GM18507 (cell line): ENCODE results near the gene LEPR.
A peak's percentile ranks its signal among the peaks of the same experiment; 100 is the strongest.

ENCODE experiments used
- DNase-seq: peaks from one replicate; pipeline ENCODE4 v3.0.0; 2011; ENCODE audit warnings: low read depth; ENCODE audit not compliant: insufficient read length; ENCODE audit errors: extremely low spot score
- FAIRE-seq: peaks from 2 replicates; lab custom pipeline; 2011; peaks lifted over from hg19 to GRCh38; lab: Jason Lieb, UNC

The LEPR gene

DNA sequence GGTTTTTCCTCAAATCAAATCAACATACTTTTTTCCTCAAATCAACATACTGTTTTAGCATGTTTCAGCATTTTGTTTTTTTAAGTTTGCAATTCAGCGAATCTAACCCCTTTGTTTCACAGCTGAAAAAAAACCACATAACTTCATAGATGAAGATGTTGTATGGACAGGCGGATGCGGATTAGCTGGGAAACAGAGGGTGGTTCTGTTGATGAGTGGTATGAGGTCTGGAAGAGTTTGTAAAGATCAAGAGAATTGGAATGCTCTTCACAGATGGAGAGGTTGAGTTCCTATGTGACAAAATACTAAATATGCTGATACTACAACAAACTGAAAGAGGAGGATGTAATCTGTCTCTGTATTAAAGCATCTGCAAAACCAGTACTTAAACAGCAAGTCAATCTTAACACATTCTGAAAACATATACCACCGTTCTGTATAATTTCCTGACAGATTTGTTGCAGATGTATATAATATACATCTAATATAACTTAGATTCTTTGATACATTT is 10.6 kb upstream of the LEPR start:
- FAIRE-seq, result no peak
- no peak for DNase-seq

DNA sequence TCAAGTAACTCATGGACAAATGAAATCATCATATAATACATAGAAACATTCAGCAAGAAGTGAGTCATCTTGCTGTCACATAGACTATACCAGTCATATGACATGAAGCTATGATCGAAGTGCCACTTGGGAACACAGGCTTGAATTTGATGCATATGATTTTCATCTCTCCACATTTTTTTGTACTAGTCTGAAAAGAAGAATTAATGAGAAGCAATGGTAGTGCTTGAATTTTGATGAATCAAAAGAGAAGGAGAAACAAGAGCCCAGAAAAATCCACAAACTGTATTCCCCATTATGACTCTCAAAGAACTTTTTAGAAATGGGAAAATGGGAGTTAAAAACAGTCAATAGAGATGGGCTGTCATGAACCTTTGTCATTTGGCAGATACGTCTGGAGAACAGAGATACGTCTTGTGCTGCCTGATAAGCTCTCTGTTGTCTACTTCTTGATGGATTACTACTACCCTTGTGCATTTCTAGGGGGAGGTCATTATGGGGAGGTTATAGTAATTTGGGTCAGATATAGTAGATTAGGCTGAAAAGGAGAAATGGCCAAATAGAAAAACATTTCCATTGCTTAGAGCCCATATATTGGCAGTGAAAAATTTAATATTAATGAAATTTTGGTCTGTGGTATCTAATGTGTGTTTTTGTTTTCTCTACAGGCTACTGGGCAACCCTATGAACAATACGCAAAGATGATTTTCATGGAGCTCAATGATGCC is 8.0 kb upstream of the LEPR start:
- no peak for FAIRE-seq

DNA sequence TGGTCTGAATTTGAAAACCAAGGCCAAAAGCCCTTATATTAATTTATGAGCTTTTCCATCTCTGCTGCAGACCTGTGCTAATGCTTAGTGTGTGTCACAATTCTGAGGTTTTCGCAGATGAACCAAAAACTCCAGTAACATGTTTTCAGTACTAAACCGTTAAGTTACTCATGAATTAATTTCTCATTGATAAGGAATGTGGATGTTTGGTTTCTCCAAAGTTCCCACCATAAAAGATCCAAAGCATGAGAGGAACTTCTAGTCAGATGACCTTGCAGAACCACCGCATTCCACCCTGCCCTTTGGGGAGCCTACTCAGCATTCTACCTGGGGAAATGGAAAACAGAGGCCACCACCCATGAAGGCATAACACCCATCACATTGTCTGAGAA is 7.5 kb upstream of the LEPR start:
- FAIRE-seq (no peak), DNase-seq (no peak)

More for the DNA sequence above, 8.0 kb upstream of the LEPR start:
- no peak for DNase-seq

DNA sequence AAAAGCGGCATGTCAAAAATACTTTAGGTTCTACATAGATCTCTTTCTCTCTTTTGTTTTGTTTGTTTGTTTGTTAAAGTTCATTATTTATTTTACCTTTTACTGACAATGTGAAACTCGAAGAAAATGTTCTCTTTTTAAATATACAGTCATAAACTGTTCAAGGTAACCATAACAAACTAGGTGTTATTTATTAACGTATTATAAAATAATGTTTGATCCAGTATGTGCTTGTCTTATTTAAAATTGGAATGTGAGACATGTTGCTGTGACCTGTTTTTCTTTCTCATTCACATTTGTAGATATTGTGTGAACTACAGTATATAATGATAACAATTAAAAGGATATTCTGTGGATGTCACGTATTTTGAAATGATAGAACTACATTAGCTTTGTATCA is 5.9 kb upstream of the LEPR start:
- DNase-seq, result no peak
- no peak for FAIRE-seq

DNA sequence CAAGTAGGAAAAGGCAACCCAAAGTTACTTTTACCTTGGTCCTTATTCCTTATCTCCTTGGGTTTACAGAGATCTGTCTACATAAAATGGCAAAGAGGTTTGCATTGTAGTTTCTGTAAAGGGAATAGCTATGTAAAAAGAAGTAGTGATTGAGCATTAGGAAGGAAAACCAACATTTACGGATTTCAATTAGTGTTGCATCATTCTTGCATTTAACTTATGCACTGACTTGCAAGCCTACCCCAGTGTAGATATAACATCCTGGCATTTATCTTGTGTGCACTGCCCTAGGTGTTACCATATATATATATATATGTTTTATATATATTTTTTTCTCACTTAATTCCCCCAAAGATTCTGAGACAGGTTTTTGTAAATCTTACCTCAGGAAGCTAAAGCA is 3.7 kb upstream of the LEPR start:
- no peak for FAIRE-seq
- DNase-seq, result no peak

DNA sequence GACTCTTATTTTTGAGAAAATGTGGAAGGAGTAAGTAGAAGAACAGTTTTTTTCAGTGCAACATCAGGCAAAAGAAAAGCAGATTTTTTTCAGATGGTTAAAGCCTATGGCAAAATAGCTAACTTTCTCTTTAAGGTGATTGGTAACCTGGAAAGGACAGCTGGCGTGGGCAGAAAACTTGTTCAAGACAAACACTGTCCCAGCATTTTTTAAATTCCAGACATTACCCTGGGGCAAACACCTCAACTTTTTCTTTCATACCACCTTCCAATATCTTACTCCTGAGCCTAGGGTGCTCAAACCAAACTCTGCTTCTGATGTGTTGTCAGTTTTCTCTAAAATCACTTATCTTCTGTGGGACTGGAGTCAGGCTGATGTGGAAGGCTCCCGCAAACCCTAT is 2.7 kb upstream of the LEPR start:
- FAIRE-seq (no peak), DNase-seq (no peak)

DNA sequence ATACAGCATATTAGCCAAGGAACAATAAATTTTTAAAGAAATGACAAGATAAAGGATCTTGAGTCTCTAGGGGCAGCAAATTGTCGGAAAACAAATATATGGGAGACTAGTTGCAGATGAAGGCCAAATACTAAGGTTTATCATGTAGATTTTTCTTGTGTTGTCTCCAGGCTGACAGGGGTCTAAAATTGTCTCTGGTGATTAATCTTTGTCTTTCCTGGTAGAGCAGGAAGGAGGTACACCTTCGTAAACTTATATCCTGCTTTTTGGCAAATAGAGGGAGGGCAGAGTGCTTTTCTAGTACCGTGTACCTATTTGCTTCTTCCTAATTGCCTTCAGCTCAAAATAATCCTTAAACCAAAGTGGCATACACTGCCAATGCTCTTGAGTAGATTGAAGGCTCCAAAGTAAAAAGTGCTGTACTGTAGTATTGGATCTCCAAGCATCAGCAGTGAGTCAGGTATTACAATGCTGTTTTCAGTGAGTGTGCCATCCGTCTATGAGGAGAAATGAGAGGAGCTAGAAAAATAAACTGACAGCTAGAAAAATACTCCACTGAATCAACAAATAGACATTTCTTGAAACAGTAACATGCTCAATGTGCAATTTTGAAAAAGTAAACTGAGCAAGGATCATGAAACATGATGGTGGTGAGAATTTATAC is 1.8 kb upstream of the LEPR start:
- no peak for FAIRE-seq

DNA sequence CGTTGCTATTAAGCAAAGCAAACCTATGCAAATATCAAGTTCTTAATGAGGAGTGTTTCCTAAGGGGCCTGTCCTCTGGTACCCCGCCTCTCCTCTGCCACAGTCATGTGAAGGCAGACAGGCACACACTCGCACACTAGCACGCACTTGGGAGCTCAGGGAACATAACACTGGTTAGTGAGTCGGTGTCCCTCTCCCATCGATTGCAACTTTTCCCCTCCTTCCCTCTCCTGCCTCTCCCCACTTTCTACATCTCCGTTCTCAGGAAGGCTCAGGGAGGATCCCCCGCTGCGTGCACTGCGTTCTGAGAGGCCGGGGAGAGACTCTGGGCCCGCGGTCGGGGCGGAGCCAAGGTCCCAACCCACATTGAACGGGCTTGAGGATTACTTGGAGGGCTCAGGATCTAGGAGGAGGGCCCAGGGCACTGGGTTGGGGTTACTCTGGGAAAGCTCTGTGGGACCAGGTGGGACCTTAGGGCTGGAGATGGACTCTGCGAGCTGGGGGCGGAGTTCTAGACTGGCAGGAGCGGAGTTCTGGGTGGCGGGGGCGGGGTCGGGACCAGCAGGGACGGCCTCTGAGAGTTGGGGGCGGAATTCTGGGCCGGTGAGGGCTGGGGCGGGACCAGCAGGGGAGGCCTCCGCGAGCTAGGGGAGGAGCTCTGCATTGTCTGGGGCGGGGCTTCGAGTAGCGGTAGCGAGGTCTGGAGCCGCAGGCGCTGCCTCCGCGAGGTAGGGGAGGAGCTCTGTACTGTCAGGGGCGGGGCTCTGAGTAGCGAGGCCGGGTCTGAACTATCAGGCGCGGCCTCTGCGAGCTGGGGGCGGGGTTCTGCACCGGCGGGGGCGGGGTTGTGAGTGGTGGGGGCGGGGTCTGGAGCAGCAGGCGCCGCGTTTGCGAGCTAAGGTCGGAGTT is 533 bp upstream of the LEPR start:
- DNase-seq, result peak; percentile 94
- peak; percentile 95 for FAIRE-seq

More for the DNA sequence above, 1.8 kb upstream of the LEPR start:
- DNase-seq, result no peak

DNA sequence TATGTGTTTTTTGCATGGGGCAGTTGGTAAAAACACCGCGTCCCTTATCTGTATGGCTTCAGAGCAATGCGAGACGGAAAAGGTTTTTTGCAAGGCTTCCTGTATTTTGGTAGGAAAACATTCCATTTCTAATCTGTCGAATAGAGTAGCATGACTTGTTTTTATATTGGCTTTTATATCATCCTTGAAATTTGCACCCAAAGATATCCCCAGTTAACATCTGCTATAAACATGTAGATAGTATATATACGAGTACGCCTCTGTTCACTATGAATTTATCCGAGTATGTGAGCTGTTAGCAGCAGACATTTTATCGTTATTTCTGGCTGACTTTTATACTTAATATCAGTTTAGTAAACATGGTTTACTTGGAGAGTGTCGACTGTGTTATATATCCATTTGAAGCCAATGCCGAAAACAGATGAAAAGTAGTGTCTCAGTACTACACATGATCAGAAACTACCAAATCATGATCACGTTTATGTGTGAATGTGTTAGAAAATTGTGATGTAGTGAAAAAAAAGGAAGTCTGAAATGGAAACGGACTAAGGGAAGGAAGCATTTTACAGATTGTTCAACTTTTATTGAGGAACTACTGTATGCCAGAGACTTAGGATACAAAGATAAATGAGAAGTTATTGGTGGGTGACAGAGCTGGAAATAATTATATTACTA is 1.0 kb downstream of the LEPR start:
- peak; percentile 35 for FAIRE-seq
- DNase-seq, result no peak

DNA sequence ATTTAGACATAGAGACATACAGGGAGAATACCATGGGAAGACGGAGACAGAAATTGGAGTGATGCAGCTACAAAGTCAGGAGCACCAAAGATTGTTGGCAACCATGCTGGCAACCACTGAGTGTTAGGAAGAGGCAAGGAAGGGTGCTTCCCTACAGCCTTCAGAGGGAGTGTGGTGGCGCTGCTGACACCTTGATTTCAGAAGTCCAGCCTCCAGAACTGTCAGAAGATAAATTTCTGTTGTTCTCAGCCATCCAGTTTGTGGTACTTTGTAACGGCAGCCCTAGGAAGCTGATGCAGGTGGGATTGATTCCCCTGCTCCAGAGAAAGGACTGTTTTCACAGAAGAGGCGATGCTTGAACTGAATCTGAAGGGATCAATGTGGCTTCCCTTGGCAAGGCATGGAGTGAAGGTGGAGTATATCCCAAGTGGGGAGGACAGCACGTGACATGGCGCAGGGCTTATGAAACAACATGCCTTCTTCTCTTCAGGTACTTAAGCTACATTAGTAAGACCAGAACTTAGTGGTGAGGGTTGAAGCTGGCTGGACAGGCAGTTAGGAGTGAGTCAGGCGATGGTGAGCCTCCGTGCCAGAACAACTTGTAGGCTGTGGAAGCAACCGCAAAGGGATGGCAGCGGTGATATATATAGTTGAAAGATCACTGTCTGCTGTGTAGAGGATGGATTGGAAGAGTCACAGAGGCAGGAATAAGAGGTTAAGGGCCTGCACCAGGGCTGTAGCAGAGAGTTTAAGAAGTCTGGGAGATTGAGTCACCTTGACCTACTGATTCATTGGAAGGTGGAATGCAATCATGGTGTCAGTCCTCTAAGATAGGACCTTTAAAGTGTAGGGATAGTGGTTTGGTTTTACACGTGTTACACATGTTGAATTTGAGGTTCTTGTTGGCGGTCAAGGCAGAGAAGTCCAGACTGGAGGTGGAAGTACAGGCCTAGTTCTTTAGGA is 2.1 kb downstream of the LEPR start:
- FAIRE-seq, result no peak
- DNase-seq, result no peak

DNA sequence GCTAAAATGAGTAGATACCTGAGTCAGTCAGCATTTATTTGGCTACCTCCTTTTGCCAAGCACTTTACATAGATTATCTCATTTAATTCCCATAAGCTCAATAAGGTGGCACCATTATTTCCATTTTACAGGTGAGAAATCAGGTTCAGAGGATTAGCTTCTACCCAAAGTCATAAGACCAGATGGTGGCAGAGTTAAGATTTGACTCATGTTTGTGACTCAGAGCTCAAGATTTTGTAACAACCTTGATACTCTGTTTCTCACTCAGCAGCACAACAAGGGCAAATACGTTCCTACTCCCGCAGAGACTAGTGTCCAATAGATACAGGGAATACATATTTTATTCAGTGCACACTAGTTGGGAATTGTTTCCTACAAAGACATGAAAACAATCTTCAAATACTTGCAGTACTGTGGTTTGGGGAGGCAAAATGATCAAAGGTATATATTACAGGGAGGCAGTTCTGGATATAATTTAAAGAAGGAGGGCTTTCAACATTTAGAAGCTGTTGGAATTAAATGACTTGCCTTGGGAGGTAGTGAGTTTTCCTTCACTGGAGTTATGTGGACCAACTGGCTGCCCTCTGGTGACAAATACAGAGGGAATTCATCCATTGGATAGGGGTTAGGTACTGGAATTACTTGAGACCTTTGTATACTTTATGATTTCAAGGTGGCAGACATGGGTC is 3.6 kb downstream of the LEPR start:
- FAIRE-seq (no peak), DNase-seq (no peak)

DNA sequence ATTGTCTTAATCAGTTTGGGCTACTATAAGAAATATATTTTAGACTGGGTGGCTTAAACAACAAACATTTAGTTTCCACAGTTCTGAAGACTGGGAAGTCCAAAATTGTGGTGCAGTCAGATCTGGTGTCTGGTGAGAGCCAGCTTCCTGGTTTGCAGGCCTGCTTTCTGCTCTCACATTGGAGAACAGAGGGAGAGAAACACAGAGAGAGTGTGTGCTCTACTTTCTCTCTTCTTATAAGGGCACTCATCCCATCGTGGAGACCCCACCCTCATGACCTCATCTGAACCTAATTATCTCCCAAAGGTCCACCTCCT is 4.1 kb downstream of the LEPR start:
- DNase-seq, result no peak
- no peak for FAIRE-seq

DNA sequence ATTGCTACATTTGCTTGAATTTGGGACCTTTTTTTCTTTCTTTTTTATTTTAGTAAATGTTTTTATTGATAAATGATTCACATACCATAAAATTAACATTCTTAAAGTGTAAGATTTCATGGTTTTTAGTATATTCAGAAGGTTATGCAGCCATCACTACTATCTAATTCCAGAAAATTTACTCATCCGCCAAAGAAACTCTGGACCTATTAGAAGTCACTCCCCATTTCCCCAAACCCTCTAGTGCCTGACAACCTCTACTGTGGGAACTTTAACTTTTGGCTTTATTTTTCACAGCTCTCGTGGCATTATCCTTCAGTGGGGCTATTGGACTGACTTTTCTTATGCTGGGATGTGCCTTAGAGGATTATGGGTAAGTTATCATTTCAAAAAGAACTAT is 4.5 kb downstream of the LEPR start:
- DNase-seq (no peak), FAIRE-seq (no peak)

DNA sequence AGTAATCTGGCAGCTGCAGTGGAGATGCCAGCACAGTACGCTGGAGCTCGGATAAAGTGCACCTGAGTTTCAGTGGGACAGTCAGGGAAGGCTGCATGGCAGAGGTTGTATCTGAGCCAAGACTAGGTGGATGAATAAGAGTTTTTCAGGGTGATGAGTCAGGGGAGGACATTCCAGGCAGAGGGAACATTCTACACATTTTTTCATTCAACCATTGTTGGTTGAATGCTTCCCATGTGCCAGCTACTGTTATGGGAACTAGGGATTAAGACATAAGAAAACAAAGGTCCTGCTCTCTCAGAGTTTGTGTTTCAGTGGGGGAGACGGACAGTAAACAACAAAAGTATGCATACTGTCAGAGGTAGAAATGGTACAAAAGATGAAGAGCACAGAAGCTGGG is 5.2 kb downstream of the LEPR start:
- FAIRE-seq, result no peak
- DNase-seq, result no peak

DNA sequence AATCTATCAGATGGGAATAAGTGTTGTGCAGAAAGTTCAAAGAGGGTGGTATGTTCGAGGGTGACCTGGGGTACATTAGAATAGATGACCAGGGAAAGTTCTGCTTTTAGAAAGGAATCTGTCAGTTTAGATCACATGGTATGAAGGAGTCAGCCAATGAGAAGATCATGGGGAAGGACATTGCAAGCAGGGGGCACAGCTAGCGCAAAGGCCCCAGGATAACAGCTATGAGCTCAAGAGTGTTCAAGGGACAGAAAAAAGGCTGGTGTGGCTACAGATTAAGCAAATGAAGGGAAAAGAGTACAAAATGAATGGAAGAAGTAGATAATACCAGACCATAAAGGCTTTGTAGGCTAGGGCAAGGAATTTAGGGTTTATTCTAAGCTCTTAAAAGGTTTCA is 8.6 kb downstream of the LEPR start:
- FAIRE-seq, result no peak
- no peak for DNase-seq

DNA sequence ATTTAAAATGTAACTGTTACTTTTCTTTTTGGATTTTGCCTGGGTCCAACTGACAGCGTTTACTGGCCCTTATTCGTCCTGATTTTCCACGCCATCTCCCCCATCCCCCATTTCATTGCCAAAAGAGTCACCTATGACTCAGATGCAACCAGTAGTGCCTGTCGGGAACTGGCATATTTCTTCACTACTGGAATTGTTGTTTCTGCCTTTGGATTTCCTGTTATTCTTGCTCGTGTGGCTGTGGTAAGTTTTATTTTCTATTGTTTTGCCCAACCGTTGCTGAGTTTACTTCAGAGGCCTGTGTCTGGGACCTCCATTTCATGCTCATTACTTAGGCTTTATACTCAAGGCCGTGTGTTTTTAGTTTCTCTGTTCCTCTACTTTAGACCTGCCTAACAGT is 9.3 kb downstream of the LEPR start:
- no peak for FAIRE-seq
- DNase-seq, result no peak

DNA sequence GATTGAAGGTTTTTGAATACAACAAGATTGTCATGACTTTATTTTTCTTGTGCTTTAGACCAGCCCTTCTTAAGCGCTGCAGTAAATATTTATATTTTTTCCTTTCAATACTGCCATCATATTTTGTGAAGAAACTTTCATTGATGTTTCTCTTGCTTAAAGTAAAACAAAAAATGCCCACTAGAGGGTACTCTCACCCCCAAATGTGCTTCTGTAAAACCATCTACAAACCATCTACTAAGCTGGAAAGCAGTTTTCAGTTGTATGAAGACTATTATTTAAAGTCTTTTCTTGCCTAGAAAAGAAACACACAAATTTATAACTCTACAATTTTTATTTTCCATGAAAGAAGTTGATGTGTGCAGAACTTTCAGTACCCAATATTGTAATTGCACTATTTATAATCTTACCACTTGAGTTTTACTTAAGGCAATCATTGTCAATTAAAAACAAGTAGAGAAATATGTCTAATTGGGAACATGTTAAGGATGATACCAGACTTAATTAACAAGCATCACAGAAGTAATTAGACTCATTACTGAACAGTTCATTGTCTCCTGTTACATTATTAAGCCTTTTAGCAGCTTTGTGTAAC is 10.7 kb downstream of the LEPR start:
- FAIRE-seq (peak; percentile 67), DNase-seq (no peak)

DNA sequence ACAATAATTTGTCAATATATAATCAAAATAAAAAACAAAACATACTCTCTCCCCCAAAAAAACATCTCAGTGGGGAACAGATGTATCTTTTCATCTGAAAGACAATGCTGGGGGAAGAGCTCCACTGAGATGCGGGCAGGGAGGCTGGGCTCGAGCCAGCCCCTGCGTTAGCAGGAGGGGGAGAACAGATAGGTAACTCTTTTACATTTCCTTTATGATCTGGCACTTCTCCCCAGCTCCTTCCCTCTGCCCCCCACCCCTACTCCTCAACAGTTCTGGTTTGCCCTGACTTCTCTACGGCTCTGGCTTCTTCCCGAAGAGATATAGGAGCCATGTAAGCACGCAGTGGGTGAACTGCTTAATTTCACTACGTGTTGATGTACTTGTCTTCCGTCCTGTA is 12.4 kb downstream of the LEPR start:
- no peak for FAIRE-seq
- DNase-seq, result no peak
